ENCODE data around the gene BARX2.

DNA sequence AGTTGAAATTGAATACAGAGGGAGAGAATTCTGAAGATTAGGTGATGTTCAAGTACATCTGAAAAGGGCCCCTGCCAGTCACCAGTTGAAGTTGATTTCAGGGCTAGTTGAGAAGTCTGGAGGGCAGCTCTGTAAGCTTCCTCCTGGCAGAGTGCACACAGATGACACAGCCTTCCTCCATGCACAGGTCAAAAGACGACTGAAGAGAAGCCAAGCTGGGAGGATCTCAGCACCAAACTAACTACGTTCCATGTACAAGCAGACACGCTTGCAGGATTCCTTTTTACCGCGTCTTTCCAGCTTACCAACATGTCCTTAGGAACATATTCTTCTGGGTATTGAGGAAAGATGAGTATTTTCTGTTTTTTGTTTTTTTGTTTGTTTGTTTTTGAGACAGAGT, 7.9 kb downstream of the BARX2 start:
- TF ChIP-seq, protein P1, sequence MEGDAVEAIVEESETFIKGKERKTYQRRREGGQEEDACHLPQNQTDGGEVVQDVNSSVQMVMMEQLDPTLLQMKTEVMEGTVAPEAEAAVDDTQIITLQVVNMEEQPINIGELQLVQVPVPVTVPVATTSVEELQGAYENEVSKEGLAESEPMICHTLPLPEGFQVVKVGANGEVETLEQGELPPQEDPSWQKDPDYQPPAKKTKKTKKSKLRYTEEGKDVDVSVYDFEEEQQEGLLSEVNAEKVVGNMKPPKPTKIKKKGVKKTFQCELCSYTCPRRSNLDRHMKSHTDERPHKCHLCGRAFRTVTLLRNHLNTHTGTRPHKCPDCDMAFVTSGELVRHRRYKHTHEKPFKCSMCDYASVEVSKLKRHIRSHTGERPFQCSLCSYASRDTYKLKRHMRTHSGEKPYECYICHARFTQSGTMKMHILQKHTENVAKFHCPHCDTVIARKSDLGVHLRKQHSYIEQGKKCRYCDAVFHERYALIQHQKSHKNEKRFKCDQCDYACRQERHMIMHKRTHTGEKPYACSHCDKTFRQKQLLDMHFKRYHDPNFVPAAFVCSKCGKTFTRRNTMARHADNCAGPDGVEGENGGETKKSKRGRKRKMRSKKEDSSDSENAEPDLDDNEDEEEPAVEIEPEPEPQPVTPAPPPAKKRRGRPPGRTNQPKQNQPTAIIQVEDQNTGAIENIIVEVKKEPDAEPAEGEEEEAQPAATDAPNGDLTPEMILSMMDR (IDR thresholded peaks at IDR 0.05), result no peak
- TF ChIP-seq POLR2A (IDR thresholded peaks at IDR 0.05), result no peak

Measured in adrenal gland (tissue), 5 donors.